ENCODE data around the gene CAD. TPM values are rescaled to one million over a fixed set of nuclear protein-coding genes. Genes with fewer than 3 reads are reported as not detected.

CAD gene
- total and polyA plus RNA-seq, 9 of the 15 experiments (the other 6 are each of a cell fraction or from before 2014, with no cell fraction given) = 7.5 to 126 (median 33.7) TPM

DNA sequence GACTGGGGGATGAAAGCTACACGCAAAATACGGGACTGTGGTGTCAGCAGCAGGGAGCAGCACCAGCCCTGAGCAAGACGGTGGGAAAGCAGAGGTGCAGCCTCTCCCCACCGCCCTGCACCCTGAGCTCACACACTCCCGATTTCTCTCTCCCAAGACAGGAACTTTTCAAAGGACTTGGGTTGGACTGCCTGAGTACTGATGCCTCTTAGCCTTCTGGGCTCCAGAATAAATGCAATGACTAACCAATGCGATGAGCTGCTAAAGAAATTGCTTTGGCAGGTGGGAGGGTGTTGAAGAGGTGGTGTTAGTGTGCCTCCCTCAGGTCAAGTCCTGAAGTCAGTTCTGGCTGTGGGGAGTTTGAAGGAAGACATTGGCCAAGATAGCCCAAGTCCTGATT lies 74.7 kb downstream of the CAD start:
- H3K4me1 ChIP-seq (replicated peaks in 1 of 2; ENCODE audit: control insufficient read depth in 2 of 2, insufficient read depth in 2 of 2, low read length in 2 of 2) = peaks cover 4 to 12% of the 10 kb centered on the region in 2 experiments
- ATAC-seq (peak; percentile 88), DNase-seq (ENCODE audit: extremely low read depth in 1 of 4, low spot score in 3 of 4) (peak in 2 of 4 experiments; percentile 59 to 61), FAIRE-seq (peak; percentile 67)
- no peaks in the 10 kb centered on the region for H3K79me2 ChIP-seq (ENCODE audit: control insufficient read depth, insufficient read depth, low read length)
- peak overlapping the region in 1 of 2 experiments; percentile 37; a peak in 1 of 4 replicates for H3K9ac ChIP-seq (ENCODE audit: insufficient read depth in 1 of 2, low read depth in 2 of 2, low read length in 2 of 2)
- no peak overlapping the region for H3K4me3 ChIP-seq
- no peaks in the 10 kb centered on the region for H3K36me3 ChIP-seq (ENCODE audit: control insufficient read depth, insufficient read depth, low read length)
- POLR2A ChIA-PET = interaction anchor here (0.6 to 3.0 kb wide), 11 partner anchors 11 to 1435 kb away, joined by 3 to 15 read pairs (median 4); partner anchors contain the start of genes ATRAID, SLC4A1AP and SLC5A6
- no peaks in the 10 kb centered on the region for H4K20me1 ChIP-seq (replicated peaks; ENCODE audit: control insufficient read depth, insufficient read depth, low read length)
- CTCF ChIA-PET (ENCODE audit: low intra/inter-chr PET ratio) = interaction anchor here (0.6 to 1.3 kb wide), 3 partner anchors 11 to 176 kb away, joined by 3 to 5 read pairs (median 4); no protein-coding TSS in a partner anchor
- H3K27ac ChIP-seq (ENCODE audit: extremely low read depth, low read depth, low read length) = no peak overlapping the region
- intact Hi-C loops (cut with micrococcal nuclease) = loop anchor here (10.0 kb wide), 1 partner anchor 327 kb away; no protein-coding TSS in a partner anchor
- peak overlapping the region; percentile 3; the same call in 1 of the 2 replicates for H2AFZ ChIP-seq (ENCODE audit: low read depth, low read length)
- no peaks in the 10 kb centered on the region for H3K9me3 ChIP-seq (replicated peaks; ENCODE audit: control insufficient read depth, insufficient read depth, low read depth, low read length)
- H3K9me1 ChIP-seq (ENCODE audit: control insufficient read depth, insufficient read depth, low read length) = no peaks in the 10 kb centered on the region
- in situ Hi-C loops (cut with MboI) = loop anchor here (10.0 kb wide), 1 partner anchor 447 kb away; the partner anchor contains the start of gene DPYSL5
- WGBS (ENCODE audit: insufficient coverage, low coverage, missing lambda C conversion rate) = 10% methylated on average over 6 of the region's 6 CpGs
- 0 out of 2 replicates have a peak overlapping the region, but pooled peaks have one; percentile 10 for H3K4me2 ChIP-seq (ENCODE audit: insufficient read depth, low read length)
- no peaks in the 10 kb centered on the region for H3K27me3 ChIP-seq (ENCODE audit: control insufficient read depth in 2 of 2, insufficient read depth in 2 of 2, low read length in 2 of 2)
- no TSS peak for BruUV-seq (replicated peaks)
- TF ChIP-seq SAFB (IDR thresholded peaks at IDR 0.05; ENCODE audit: borderline replicate concordance, low read depth, low read length) = no peak
- no peak for TF ChIP-seq GABPA (tag; conservative IDR thresholded peaks at IDR 0.05; ENCODE audit: low read depth)
- TF ChIP-seq MCM3 (IDR thresholded peaks at IDR 0.05) = no peak
- TF ChIP-seq MAZ (CRISPR knock-in tag; conservative IDR thresholded peaks at IDR 0.05 in 1 of 2, IDR thresholded peaks at IDR 0.05 in 1 of 2) = no peak
- TF ChIP-seq ZNF124 (CRISPR knock-in tag; IDR thresholded peaks at IDR 0.05) = no peak
- TF ChIP-seq NFXL1 (CRISPR knock-in tag; IDR thresholded peaks at IDR 0.05) = no peak
- TF ChIP-seq, protein P1, sequence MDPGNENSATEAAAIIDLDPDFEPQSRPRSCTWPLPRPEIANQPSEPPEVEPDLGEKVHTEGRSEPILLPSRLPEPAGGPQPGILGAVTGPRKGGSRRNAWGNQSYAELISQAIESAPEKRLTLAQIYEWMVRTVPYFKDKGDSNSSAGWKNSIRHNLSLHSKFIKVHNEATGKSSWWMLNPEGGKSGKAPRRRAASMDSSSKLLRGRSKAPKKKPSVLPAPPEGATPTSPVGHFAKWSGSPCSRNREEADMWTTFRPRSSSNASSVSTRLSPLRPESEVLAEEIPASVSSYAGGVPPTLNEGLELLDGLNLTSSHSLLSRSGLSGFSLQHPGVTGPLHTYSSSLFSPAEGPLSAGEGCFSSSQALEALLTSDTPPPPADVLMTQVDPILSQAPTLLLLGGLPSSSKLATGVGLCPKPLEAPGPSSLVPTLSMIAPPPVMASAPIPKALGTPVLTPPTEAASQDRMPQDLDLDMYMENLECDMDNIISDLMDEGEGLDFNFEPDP (CRISPR knock-in tag; IDR thresholded peaks at IDR 0.05) = no peak
- TF ChIP-seq, protein P2, sequence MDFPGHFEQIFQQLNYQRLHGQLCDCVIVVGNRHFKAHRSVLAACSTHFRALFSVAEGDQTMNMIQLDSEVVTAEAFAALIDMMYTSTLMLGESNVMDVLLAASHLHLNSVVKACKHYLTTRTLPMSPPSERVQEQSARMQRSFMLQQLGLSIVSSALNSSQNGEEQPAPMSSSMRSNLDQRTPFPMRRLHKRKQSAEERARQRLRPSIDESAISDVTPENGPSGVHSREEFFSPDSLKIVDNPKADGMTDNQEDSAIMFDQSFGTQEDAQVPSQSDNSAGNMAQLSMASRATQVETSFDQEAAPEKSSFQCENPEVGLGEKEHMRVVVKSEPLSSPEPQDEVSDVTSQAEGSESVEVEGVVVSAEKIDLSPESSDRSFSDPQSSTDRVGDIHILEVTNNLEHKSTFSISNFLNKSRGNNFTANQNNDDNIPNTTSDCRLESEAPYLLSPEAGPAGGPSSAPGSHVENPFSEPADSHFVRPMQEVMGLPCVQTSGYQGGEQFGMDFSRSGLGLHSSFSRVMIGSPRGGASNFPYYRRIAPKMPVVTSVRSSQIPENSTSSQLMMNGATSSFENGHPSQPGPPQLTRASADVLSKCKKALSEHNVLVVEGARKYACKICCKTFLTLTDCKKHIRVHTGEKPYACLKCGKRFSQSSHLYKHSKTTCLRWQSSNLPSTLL (IDR thresholded peaks at IDR 0.05) = no peak
- TF ChIP-seq FOXJ3 (CRISPR knock-in tag; IDR thresholded peaks at IDR 0.05) = no peak
- TF ChIP-seq RAD21 (CRISPR knock-in tag; conservative IDR thresholded peaks at IDR 0.05 in 1 of 2, IDR thresholded peaks at IDR 0.05 in 1 of 2) = peak; percentile 53 to 83
- TF ChIP-seq, protein P3, sequence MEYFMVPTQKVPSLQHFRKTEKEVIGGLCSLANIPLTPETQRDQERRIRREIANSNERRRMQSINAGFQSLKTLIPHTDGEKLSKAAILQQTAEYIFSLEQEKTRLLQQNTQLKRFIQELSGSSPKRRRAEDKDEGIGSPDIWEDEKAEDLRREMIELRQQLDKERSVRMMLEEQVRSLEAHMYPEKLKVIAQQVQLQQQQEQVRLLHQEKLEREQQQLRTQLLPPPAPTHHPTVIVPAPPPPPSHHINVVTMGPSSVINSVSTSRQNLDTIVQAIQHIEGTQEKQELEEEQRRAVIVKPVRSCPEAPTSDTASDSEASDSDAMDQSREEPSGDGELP (CRISPR knock-in tag; IDR thresholded peaks at IDR 0.05; ENCODE audit: borderline replicate concordance) = 0 out of 2 replicates have a peak, but pooled peaks have one; percentile 18
- no peak for TF ChIP-seq SMARCA4 (IDR thresholded peaks at IDR 0.05)
- TF ChIP-seq, protein P4, sequence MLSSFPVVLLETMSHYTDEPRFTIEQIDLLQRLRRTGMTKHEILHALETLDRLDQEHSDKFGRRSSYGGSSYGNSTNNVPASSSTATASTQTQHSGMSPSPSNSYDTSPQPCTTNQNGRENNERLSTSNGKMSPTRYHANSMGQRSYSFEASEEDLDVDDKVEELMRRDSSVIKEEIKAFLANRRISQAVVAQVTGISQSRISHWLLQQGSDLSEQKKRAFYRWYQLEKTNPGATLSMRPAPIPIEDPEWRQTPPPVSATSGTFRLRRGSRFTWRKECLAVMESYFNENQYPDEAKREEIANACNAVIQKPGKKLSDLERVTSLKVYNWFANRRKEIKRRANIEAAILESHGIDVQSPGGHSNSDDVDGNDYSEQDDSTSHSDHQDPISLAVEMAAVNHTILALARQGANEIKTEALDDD (IDR thresholded peaks at IDR 0.05) = peak; percentile 40; the same call in 1 of the 2 replicates
- TF ChIP-seq RBBP5 (IDR thresholded peaks at IDR 0.05; ENCODE audit: borderline replicate concordance, insufficient read depth, low read length, poor library complexity, severe bottlenecking) = no peak
- 0 out of 2 replicates have a peak, but pooled peaks have one; percentile 19 for TF ChIP-seq SMC3 (conservative IDR thresholded peaks at IDR 0.05; ENCODE audit: insufficient read depth, low read depth, low read length)
- TF ChIP-seq ETV5 (CRISPR knock-in tag; IDR thresholded peaks at IDR 0.05; ENCODE audit: low read depth) = no peak
- TF ChIP-seq ZFP1 (CRISPR knock-in tag; IDR thresholded peaks at IDR 0.05) = no peak
